ENCODE data around the gene MARCHF6. TPM values are rescaled to one million over a fixed set of nuclear protein-coding genes. Genes with fewer than 3 reads are reported as not detected.
A peak's percentile ranks its signal among the peaks of the same experiment; 100 is the strongest.

MARCHF6 gene
- total RNA-seq, 4 donors from 2014 or later: 76.5 to 121 (median 92.9) TPM

- 92% methylated on average over 6 of the region's 6 CpGs for WGBS
- H3K36me3 ChIP-seq: no peaks in the 10 kb centered on the region
- TF ChIP-seq CTCF (IDR thresholded peaks at IDR 0.05) (no peak), POLR2A (IDR thresholded peaks at IDR 0.05; ENCODE audit: low read depth) (no peak), EP300 (IDR thresholded peaks at IDR 0.05) (no peak)
- H3K4me3 ChIP-seq: no peak overlapping the region
- H3K27me3 ChIP-seq: no peaks in the 10 kb centered on the region
- intact Hi-C loops (cut with DNase I): no loop called here
- H3K9me3 ChIP-seq: no peaks in the 10 kb centered on the region
- no peak for DNase-seq (ENCODE audit: extremely low spot score)
- no peak overlapping the region for H3K27ac ChIP-seq (replicated peaks in 1 of 4)
- peaks cover 13 to 18% (median 14%) of the 10 kb centered on the region in 4 donors for H3K4me1 ChIP-seq
Measured at GRCh38 chr5:10324518-10325370, 28.8 kb upstream of the MARCHF6 start.

DNA sequence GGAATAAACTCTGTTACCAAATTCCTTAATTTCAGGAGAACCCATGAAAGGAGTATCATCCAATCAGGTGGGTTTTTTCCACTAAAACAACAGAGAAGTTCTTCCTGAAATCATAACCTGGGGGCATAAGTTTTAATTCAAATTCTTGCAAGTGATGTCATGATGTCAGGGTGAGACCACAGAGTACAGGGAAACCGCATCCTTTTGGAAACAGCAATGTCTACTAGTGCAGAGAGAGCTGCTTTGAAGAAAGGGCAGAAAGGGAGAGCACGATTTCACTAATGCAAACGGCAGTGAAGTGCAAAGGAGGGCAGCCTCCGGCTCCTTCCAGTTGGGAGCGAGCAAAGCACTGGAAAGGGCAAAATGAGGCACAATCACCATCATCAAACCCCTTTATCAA is 25.2 kb upstream of the MARCHF6 start:
- Histone ChIP-seq H3K4me3 (no peak overlapping the region), H3K27me3 (no peaks in the 10 kb centered on the region), H3K27ac (replicated peaks in 1 of 4) (no peak overlapping the region), H3K4me1 (peaks cover 44 to 54% (median 50%) of the 10 kb centered on the region in 4 donors), H3K36me3 (no peaks in the 10 kb centered on the region), H3K9me3 (no peaks in the 10 kb centered on the region)
- no peak for DNase-seq (ENCODE audit: extremely low spot score)
- 91% methylated on average over 5 of the region's 5 CpGs for WGBS
- intact Hi-C loops (cut with DNase I): no loop called here
- no peak for TF ChIP-seq POLR2A (IDR thresholded peaks at IDR 0.05; ENCODE audit: low read depth)
- no peak for TF ChIP-seq POLR2AphosphoS5 (IDR thresholded peaks at IDR 0.05)
- TF ChIP-seq EP300 (IDR thresholded peaks at IDR 0.05): no peak
- no peak for TF ChIP-seq CTCF (IDR thresholded peaks at IDR 0.05)

GRCh38 chr5:10329446-10329819 is 24.1 kb upstream of the MARCHF6 start:
- TF ChIP-seq POLR2AphosphoS5 (IDR thresholded peaks at IDR 0.05) (no peak), EP300 (IDR thresholded peaks at IDR 0.05) (no peak), POLR2A (IDR thresholded peaks at IDR 0.05; ENCODE audit: low read depth) (no peak), CTCF (IDR thresholded peaks at IDR 0.05) (no peak)
- WGBS: 40% methylated on average over 2 of the region's 2 CpGs
- H3K27ac ChIP-seq (replicated peaks in 1 of 4): peak overlapping the region; percentile 26 to 65 (median 57)
- no peak overlapping the region for H3K4me3 ChIP-seq
- no peaks in the 10 kb centered on the region for H3K9me3 ChIP-seq
- DNase-seq (ENCODE audit: extremely low spot score): no peak
- intact Hi-C loops (cut with DNase I): no loop called here
- peaks cover 52 to 61% (median 58%) of the 10 kb centered on the region in 4 donors for H3K4me1 ChIP-seq
- H3K36me3 ChIP-seq: no peaks in the 10 kb centered on the region
- no peaks in the 10 kb centered on the region for H3K27me3 ChIP-seq

DNA sequence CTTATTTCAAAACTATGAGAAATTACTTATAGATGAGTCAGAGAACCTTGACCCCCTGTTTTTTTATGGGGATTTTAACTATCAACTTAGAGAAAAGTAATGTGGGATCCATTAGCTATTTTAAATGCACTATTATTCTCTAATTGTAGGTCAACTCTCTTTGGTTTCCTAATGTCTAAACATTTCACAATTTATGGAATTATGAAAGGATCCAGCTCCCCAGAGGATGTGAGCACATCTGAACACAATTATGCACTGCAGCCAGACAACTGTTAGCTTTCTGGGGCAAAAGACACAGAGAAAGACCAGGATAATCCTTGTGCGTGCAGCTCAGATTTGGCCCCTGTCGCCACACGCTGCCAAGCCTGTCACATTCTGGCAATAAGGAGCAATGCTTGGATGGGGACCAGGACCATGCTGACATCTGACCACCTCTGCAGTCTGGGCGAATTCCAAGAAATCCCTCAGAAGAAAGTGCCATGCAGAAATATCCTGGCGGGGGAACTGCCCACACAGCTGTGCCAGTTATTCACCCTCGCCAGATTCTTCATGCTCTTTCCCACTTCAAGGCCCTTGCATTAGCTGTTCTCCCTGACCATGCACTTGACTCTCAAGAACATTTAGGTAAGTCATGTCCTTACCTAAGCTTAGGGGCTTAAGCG is 23.5 kb upstream of the MARCHF6 start:
- intact Hi-C loops (cut with DNase I): no loop called here
- H3K27me3 ChIP-seq: no peaks in the 10 kb centered on the region
- DNase-seq (ENCODE audit: extremely low spot score): no peak
- no peaks in the 10 kb centered on the region for H3K36me3 ChIP-seq
- peak overlapping the region; percentile 54 to 65 (median 60) for H3K27ac ChIP-seq (replicated peaks in 1 of 4)
- no peaks in the 10 kb centered on the region for H3K9me3 ChIP-seq
- WGBS: 37% methylated on average over 7 of the region's 7 CpGs
- peaks cover 47 to 55% (median 54%) of the 10 kb centered on the region in 4 donors for H3K4me1 ChIP-seq
- TF ChIP-seq EP300 (IDR thresholded peaks at IDR 0.05) (no peak), POLR2AphosphoS5 (IDR thresholded peaks at IDR 0.05) (no peak), CTCF (IDR thresholded peaks at IDR 0.05) (no peak)
- H3K4me3 ChIP-seq: no peak overlapping the region
